ENCODE results near the gene NPAS4. TPM values are rescaled to one million over a fixed set of nuclear protein-coding genes. Genes with fewer than 3 reads are reported as not detected.
"Not testable (repeated sequence)": the region's sequence is repeated elsewhere in the genome, so short reads cannot be mapped to it uniquely, and the experiment has no call there.

Gene NPAS4
- under 1 TPM; 0.06 to 0.11 (median 0.11) TPM for polyA plus RNA-seq (ENCODE audit: insufficient read length in 3 of 3)

DNA sequence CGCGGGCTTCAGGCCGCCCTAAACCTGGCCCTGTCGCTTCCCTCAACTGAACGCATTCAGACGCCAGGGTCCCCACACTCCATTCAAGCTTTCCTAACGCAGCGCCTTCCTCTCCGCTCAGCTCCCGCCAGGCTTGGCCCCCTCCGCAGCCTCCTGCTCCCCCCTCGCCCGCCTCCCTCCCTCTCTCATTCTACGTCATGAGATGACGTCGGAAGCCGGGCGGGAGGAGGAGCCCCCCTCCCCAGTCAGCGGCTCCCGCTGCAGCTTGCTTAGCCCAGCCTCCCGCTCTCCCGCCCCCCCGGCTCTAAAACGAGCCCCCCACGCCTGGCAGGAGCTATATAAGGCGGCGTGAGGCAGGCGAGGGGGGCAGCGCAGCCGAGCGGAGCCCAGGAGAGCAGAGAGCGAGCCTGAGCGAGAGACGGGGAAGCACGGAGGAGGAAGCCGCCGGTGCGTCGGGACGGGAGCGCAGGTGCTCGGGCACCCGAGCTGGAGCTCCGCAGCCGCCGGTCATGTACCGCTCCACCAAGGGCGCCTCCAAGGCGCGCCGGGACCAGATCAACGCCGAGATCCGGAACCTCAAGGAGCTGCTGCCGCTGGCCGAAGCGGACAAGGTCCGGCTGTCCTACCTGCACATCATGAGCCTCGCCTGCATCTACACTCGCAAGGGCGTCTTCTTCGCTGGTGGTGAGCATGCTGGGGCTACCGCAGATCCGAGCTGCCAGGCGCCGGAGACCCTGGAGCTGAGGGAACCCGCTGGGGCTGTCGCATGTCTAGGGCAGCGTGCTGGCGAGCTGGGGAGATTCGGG is at the start of gene NPAS4:
NPAS4 (plus strand) TSS at position 365 of the 806 bp plus-strand sequence; CDS start at position 510, 145 bp downstream.
- DNase-seq (ENCODE audit: low read depth in 3 of 3, low spot score in 2 of 3), result no peak

DNA sequence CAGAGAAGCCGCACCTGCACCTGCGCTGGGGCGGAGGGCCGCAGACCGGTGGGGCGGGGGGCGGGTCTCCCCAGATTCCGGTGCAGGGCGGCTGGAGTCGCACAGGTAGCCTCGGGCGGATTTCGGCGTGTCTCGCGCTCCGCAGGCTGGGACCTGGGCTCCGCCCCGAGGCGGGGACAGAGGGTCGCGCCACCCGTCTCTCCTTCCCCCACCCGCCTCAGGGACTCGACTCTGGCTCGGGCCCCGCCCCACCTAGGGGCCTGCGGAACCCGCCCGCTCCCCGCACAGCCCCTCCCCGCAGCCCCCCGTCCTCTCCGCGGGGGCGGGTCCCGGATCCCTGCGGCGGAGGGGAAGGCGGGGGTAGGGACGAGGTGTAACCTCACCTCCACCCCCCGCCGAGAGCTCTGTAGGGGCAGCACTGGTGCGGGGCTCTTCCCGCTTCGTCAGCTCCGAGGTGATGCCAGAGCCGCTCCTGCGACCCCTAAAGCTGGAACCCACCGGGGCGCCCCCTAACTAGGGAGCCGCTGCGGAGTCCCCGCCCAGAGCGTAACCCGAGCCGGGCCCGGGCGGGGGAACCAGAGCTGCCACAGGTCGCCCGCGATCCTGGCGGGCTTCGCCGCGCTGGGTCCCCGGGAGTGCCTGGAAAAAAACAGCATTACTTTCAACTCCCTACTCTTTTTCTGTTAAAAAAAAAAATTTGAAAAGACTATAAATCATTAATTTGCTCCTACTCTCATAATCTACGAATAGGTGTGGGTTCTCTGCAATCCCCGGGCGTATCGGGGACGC is 49.0 kb upstream of the NPAS4 start, which contains the start of gene SLC29A2:
SLC29A2 (minus strand) TSS at position 134 of the 789 bp plus-strand sequence. CDS start 169 bp downstream, outside the sequence.
- peak; percentile 44 to 64 (median 52) for DNase-seq (ENCODE audit: low read depth in 3 of 3, low spot score in 2 of 3)

DNA sequence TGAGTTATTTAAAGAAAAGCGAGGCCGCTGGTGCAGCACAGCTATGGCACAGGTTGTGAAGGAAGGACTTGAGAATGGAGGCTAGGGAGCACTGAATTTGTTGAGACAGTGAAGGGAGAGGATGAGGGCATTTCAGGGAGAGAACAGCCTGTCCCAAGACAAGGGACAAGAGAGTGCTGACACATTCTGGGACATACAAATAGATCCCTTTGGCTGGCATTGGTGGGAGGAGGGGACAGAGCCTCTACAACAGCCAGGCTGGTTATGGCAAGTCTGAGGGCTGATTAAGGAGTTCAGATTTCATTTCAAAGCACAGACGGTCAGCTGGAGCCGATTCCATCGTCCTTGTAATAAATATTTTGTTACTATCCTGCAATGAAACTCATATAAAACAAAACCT is 47.6 kb upstream of the NPAS4 start:
- DNase-seq (ENCODE audit: low read depth in 3 of 3, low spot score in 2 of 3), result no peak

DNA sequence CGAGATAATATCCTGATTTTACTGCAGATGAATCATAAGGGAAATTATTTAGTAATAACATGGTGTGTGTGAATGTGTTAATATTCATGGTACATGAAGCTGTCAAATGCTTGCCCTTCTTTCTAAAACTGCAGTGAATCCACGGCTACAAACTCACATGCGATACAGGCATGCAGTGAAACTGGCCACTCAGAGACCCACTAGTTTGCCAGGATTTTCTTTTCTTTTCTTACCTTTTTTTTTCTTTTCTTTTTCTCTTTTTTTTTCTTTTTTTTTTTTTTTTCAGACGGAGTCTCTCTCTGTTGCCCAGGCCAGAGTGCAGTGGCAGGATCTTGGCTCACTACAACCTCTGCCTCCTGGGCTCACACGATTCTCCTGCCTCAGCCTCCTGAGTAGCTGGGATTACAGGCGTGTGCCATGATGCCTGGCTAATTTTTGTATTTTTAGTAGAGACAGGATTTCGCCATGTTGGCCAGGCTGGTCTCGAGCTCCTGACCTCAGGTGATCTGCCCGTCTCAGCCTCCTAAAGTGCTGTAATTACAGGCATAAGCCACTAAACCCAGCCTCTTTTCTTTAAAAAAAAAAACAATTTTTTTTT is 47.0 kb upstream of the NPAS4 start:
- not testable (repeated sequence) for DNase-seq (ENCODE audit: low read depth in 3 of 3, low spot score in 2 of 3)

DNA sequence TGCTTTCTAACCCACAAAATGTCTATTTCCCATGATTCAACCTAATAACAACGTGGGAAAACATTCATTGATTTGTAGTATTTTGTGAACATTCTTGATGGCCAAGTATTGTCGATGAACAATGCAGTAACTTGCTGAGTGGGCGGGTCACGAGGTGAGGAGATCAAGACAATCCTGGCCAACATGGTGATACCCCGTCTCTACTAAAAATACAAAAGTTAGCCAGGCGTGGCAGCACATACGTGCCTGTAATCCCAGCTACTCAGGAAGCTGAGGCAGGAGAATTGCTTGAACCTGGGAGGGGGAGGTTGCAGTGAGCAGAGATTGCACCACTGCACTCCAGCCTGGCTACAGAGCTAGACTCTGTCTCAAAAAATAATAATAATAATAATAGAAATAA is 40.6 kb upstream of the NPAS4 start:
- DNase-seq (ENCODE audit: low read depth in 3 of 3, low spot score in 2 of 3), result not testable (repeated sequence)

DNA sequence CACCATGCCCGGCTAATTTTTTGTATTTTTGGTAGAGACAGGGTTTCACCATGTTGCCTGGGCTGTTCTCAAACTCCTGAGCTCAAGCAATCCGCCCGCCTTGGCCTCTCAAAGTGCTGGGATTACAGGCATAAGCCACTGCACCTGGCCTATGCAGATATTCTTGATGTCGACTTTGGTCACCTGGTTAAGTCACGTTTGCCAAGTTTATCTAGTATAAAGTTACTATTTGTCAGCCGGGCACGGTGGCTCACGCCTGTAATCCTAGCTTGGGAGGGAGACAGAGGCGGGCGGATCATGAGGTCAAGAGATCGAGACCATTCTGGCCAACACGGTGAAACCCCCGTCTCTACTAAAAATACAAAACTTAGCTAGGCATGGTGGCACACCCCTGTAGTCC is 36.5 kb upstream of the NPAS4 start:
- not testable (repeated sequence) for DNase-seq (ENCODE audit: low read depth in 3 of 3, low spot score in 2 of 3)

DNA sequence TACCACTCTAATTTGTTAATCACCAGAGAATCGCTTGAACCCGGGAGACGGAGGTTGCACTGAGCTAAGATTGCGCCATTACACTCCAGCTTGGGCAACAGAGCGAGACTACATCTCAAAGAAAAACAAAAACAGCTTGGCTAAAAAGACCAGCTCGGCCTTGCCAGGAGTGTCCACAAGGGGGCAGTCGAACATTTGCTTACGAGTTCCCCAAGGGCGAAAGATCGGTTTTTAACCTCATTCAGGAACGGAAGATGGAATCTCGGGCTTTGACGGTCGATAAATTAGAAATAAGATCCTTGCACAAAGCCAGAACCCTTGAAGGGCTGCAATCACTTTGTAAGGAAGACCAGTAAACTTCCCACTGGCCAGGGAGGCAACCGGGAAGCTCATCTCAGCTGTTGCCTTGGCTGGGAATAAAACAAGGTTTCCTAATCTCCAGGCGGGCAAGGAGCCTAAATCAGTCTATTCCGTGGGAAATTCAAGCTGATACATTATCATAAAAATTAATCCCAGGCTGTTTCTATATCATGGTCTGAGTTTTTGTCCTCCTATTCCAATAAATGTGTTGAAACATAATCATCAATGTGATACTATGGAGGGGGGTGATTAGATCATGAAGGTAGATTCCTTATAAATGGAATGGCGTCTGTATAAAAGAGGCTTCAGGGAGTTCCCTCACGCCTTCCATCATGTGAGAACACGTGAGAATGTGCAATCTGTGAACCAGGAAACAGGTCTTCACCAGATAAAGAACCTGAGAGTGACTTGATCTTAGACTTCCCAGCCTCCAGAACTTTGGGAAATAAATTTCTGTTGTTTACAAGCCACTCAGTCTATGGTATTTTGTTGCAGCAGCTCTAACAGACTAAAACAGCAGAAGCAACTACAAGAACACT is 34.4 kb upstream of the NPAS4 start:
- peak; percentile 77 to 88 (median 82) for DNase-seq (ENCODE audit: low read depth in 3 of 3, low spot score in 2 of 3)

DNA sequence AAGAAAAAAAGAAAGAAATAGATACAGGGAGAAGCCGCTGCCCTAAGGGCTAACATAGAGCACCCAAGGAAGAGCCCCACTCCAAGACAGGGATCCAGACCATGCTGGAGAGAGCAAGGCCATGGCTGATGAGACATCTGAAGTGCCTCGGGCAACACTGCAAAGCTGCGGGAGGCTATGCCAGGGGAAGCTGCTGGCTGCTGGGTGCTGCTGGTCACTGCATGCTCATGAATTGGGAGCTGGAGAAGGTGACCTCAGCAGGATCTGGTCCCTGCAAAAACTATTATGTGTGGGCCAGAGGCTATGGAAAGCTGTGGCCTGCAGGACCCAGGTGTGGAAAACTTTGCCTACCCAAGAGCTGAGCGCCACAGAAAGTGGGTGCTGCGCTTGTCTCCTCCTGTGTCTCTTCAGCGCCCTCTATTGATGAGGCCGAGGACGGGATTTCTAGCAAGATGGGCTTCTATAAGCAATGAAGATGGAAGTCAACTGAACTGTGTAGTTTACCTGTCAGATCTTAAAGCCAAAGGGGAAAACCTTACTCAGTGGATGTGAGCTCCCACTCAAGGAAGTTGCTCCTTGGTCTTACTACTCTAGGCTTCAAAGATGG is 32.0 kb upstream of the NPAS4 start:
- peak in 1 of 3 donors; percentile 31 for DNase-seq (ENCODE audit: low read depth in 3 of 3, low spot score in 2 of 3)

DNA sequence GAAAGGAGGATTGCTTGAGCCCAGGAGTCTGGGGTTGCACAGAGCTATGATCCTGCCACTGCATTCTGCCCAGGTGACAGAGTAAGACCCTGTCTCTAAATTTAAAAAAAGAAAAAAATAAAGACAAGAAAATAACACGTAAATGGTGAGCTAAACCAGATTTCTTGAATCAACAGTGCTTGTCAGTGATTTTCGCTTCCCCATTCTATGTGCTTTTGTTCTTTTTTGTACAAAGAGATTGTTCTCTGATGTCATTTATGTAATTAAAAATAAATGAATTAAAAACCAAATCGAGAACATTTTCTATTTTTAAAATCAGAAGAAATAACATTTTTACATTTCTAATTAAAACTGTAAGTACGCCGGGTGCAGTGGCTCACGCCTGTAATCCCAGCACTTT is 29.5 kb upstream of the NPAS4 start:
- DNase-seq (ENCODE audit: low read depth in 3 of 3, low spot score in 2 of 3), result no peak

DNA sequence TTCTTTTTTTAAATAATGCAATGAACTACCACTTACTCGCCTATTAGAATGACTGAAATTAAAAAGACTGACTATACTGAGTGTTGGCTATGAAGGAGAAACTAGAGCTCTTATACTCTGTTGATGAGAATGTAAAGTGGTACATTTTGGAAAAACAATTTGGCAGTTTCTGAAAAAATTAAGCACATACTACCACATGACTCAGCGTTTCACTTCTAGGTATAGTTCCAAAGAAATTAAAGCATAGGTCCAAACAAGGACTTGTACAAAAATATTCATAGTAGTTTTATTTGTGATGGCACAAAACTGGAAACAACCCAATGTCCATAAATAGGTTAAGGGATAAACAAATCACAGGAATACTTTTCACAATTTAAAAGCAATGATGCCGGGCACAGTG is 26.9 kb upstream of the NPAS4 start:
- DNase-seq (ENCODE audit: low read depth in 3 of 3, low spot score in 2 of 3), result no peak

DNA sequence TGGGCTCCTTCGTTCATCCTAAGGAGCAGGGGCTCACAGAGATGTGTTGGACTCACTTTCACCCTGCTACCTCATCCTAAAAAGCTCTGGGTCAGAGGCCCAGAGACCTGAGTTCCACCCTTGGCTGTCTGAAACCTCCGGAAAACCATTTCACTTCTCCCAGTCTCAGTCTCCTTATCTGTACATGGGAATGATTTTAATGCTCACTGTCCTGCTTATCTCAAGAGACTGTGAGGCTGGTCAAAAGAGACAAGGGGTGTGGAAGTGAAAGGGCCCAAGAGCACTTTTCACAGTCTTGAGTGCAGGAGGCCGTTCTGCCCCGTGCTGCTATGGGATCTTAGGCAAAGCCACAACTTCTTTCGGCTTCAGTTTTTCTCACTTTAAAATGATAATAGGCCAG is 13.2 kb upstream of the NPAS4 start:
- DNase-seq (ENCODE audit: low read depth in 3 of 3, low spot score in 2 of 3), result no peak

DNA sequence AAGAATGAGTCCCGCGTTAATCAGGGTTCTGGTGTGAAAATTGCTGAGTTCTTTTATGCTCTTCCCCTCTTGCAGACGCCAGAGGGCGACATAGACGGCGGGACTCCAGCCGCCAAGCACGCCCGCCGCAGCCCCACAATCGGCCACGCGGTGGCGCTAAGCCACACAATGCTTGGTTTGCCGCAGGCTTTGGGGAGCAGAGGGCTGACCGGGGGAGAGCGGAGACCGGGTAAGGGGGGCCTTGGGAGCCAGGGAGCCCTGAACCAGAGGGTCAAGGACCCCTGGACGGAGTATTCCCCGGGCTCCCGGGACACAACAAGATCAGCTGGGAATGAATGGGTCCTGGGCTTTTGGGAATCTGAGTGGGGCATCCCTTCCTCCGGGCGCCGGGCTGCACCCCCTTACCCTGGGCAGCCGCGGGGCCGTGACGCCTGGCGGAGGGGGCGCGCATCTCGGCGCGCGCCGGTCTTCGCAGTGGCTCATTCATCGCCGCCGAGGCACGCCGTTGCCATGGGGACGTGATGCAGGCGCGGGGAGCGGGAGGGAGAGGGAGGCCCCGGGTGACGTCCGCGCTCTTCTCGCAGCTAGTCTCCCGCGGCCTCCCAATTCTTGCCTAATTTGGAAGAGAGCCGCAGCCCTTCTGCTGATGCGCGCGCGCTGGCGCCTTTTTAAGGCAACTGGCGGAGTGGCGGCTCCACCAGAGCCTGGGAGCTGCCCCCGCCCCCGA is 12.2 kb upstream of the NPAS4 start:
- DNase-seq (ENCODE audit: low read depth in 3 of 3, low spot score in 2 of 3), result peak; percentile 69 to 78 (median 76)

DNA sequence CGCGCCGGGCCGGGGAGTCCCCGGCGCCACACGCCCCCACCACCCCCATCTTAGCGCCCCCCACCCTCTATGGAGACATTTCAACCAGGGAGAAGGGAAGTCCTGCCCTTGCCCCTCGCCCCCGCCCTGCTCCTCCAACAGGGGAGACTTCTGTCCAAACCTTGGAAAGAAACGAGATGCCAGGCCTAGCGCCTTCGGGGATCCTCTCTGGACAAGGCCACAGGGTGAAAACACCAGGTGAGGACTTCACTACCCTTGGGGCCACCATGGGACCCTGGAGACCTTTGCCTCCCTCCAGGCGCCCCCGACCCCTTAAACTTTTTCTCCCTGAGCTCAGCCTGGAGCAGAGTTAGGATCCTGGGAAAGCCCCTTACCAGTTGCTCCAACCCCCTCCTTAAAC is 11.6 kb upstream of the NPAS4 start:
- DNase-seq (ENCODE audit: low read depth in 3 of 3, low spot score in 2 of 3), result no peak

DNA sequence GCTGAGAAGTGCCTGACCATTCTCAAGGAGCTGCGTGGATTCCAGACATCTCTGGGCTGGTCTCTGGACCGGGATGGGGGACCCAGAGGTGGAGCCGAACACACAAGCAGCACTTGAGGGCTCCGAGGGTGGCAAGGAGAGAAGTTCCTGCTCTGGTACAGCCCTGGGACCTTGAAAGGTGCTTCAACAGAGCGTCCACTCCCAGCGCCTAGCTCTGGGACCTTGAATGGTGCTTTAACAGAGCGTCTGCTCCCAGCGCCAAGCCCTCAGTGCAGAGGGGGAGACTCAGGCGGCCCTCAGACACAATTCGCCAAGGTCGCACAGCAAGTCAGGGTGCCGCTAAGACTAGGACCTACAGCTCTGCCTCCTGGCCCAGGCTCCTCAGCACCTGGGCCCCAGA is 10.6 kb upstream of the NPAS4 start:
- no peak for DNase-seq (ENCODE audit: low read depth in 3 of 3, low spot score in 2 of 3)

DNA sequence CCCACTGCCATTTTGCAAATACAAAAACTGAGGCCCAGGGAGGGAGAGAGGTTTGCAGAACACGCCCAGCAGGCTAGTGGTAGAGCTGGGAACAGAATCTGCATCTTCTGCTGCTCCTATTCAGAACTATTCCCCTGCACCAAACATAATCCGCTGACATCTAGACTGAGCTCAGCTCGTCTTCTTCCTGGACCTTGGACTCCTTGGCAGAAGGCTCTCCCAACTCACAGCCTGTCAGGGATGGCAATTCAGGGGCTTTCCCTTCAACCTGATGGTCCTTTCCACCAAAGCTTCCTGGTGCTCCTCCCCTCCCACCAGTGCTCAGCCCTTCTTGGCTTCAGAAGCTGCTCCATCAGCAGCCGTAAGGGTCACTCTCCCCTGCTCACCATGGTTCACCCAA is 9.5 kb upstream of the NPAS4 start:
- DNase-seq (ENCODE audit: low read depth in 3 of 3, low spot score in 2 of 3), result no peak

DNA sequence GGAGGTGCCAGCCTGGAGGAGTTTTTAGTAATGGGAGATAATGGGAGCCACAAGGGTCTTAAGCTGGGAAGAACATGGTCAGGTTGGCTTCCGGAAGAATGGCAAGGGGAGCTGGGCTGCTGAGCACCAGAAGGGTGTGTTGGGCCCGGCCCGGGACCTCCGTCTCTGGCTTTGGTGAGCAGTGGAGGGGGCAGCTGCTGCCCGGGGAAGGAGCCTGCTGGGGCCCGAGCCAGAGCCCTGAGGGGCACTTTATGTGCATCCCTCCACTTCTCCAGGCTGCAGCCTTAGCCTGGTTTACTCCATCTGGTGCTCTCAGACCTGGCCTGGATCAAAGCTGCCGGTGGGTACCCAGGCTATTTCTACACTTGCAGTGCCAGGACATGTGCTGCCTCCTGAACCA is 8.7 kb upstream of the NPAS4 start:
- DNase-seq (ENCODE audit: low read depth in 3 of 3, low spot score in 2 of 3), result no peak

DNA sequence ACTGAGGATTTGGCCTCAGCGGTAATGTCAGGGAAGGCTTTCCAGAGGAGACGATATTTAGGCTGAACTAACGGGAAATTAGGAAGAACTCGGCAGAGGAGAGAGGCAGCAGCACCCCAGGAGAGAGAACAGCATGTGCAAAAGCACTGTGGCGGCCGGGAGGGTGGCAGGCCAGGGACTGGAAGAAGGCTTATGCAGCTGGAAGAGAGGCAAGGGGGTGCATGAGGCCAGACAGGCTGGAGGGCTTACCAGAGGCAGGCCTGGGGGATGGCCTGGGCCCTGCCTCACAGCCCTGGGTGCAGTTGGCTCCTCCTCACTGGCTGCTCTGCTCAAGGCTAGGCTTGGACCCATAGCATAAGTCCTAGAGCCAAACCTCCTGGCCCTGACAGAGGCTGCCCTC is 7.7 kb upstream of the NPAS4 start:
- DNase-seq (ENCODE audit: low read depth in 3 of 3, low spot score in 2 of 3), result no peak

DNA sequence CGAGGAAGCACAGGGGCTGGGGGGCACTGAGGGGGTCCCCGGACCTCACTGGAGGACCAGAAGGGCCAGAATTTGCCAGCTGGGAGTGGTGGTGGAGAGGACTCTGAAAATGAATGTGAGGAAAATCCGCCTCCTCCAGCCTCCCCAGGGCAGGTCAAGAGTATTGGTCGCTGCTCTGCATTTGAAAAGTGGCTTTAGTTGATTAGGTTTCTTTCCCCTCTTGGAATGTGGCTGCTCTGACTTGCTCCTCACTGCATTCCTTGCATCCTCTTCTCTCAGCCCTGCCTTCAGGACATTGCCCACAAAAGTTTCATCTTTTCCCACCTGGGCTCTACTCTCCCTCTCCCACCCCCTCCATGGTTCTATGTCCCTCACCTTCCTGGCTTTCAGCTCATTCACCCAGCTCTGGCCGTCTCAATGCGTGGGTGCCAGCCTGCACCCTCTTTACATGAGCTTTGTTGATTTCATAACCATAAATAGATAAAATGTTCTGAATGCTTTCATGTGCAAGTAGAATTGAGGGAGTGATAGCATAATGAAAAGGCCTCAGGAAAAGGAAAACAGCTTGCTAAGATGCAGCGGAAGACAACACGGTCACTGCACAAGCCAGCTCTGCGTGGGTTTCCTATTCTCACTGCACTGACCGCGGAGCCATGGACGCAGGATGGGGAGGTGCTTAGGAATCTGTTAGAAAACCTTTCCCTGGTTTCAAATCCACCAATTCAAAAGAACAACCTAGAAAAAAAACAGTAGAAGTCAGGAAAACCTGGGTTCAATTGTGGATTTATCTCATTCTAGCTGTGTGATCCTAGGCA is 6.5 kb upstream of the NPAS4 start:
- DNase-seq (ENCODE audit: low read depth in 3 of 3, low spot score in 2 of 3), result no peak
